ENCODE data around the gene PARP3. TPM values are rescaled to one million over a fixed set of nuclear protein-coding genes. Genes with fewer than 3 reads are reported as not detected.

Gene PARP3
- total and polyA plus RNA-seq, 9 of the 15 experiments (the other 6 are each of a cell fraction or from before 2014, with no cell fraction given), result 0.46 to 6.6 (median 4.5) TPM

DNA sequence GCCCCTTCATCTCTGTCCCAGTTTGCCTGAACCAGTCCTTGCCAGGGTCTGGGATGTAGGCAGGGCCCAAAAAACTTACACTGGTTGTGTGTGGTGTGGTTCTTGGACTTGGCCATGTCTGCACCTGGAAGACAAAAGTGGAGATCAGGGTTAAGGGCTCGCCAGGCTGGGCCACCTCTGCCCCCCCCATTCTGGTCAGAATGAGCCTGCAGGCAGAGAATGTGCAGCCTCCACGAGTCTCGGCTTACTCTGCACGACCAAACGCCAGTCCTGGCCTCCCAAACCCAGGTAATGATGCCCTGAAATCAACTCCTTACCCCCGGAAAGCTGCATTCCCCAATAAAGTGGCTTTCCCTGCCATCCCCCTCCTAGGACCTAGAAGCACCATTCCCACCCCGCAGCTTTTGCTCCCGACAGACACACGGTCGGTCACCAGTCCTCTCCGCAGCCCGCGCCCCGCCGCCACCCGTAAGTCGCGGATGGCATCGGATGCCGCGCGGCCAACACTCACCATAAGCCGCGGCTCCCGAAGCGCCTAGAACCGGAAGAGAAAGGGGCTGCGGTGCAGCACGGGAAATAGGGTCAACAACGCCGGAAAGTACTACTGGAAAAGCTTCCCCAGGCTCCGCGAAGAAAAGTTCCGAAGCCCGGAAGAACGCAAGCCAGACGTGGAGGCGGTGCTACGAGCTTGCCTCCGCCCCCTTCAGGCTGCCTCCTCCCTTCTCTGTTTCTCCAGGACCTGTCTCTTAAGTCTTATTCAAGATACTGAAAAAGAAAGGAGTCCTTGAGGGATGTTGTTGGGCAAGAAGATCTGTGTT is 53.4 kb downstream of the PARP3 start, which contains the start of gene RPL29 (continued):
- TF ChIP-seq, protein P1, sequence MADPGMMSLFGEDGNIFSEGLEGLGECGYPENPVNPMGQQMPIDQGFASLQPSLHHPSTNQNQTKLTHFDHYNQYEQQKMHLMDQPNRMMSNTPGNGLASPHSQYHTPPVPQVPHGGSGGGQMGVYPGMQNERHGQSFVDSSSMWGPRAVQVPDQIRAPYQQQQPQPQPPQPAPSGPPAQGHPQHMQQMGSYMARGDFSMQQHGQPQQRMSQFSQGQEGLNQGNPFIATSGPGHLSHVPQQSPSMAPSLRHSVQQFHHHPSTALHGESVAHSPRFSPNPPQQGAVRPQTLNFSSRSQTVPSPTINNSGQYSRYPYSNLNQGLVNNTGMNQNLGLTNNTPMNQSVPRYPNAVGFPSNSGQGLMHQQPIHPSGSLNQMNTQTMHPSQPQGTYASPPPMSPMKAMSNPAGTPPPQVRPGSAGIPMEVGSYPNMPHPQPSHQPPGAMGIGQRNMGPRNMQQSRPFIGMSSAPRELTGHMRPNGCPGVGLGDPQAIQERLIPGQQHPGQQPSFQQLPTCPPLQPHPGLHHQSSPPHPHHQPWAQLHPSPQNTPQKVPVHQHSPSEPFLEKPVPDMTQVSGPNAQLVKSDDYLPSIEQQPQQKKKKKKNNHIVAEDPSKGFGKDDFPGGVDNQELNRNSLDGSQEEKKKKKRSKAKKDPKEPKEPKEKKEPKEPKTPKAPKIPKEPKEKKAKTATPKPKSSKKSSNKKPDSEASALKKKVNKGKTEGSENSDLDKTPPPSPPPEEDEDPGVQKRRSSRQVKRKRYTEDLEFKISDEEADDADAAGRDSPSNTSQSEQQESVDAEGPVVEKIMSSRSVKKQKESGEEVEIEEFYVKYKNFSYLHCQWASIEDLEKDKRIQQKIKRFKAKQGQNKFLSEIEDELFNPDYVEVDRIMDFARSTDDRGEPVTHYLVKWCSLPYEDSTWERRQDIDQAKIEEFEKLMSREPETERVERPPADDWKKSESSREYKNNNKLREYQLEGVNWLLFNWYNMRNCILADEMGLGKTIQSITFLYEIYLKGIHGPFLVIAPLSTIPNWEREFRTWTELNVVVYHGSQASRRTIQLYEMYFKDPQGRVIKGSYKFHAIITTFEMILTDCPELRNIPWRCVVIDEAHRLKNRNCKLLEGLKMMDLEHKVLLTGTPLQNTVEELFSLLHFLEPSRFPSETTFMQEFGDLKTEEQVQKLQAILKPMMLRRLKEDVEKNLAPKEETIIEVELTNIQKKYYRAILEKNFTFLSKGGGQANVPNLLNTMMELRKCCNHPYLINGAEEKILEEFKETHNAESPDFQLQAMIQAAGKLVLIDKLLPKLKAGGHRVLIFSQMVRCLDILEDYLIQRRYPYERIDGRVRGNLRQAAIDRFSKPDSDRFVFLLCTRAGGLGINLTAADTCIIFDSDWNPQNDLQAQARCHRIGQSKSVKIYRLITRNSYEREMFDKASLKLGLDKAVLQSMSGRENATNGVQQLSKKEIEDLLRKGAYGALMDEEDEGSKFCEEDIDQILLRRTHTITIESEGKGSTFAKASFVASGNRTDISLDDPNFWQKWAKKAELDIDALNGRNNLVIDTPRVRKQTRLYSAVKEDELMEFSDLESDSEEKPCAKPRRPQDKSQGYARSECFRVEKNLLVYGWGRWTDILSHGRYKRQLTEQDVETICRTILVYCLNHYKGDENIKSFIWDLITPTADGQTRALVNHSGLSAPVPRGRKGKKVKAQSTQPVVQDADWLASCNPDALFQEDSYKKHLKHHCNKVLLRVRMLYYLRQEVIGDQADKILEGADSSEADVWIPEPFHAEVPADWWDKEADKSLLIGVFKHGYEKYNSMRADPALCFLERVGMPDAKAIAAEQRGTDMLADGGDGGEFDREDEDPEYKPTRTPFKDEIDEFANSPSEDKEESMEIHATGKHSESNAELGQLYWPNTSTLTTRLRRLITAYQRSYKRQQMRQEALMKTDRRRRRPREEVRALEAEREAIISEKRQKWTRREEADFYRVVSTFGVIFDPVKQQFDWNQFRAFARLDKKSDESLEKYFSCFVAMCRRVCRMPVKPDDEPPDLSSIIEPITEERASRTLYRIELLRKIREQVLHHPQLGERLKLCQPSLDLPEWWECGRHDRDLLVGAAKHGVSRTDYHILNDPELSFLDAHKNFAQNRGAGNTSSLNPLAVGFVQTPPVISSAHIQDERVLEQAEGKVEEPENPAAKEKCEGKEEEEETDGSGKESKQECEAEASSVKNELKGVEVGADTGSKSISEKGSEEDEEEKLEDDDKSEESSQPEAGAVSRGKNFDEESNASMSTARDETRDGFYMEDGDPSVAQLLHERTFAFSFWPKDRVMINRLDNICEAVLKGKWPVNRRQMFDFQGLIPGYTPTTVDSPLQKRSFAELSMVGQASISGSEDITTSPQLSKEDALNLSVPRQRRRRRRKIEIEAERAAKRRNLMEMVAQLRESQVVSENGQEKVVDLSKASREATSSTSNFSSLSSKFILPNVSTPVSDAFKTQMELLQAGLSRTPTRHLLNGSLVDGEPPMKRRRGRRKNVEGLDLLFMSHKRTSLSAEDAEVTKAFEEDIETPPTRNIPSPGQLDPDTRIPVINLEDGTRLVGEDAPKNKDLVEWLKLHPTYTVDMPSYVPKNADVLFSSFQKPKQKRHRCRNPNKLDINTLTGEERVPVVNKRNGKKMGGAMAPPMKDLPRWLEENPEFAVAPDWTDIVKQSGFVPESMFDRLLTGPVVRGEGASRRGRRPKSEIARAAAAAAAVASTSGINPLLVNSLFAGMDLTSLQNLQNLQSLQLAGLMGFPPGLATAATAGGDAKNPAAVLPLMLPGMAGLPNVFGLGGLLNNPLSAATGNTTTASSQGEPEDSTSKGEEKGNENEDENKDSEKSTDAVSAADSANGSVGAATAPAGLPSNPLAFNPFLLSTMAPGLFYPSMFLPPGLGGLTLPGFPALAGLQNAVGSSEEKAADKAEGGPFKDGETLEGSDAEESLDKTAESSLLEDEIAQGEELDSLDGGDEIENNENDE (IDR thresholded peaks at IDR 0.05; ENCODE audit: low read depth, low read length), result no peak
- TF ChIP-seq SRSF1 (IDR thresholded peaks at IDR 0.05; ENCODE audit: low read depth, low read length) (no peak), ZFPM2 (CRISPR knock-in tag; IDR thresholded peaks at IDR 0.05) (no peak), MAFG (tag; conservative IDR thresholded peaks at IDR 0.05) (no peak), TGIF2 (CRISPR knock-in tag; IDR thresholded peaks at IDR 0.05) (no peak), ZNF431 (CRISPR knock-in tag; IDR thresholded peaks at IDR 0.05) (0 out of 2 replicates have a peak, but pooled peaks have one; percentile 22), POLR2AphosphoS2 (IDR thresholded peaks at IDR 0.05; ENCODE audit: low read length) (no peak), FIP1L1 (IDR thresholded peaks at IDR 0.05; ENCODE audit: low read depth, low read length, poor library complexity, severe bottlenecking) (no peak), ZNF316 (IDR thresholded peaks at IDR 0.05) (no peak), GATA2 (CRISPR knock-in tag; IDR thresholded peaks at IDR 0.05) (no peak), ZNF785 (CRISPR knock-in tag; IDR thresholded peaks at IDR 0.05) (no peak), BHLHE40 (IDR thresholded peaks at IDR 0.05; ENCODE audit: low read length) (peak; percentile 49; the same call in 1 of the 2 replicates), NRF1 (conservative IDR thresholded peaks at IDR 0.05 in 1 of 2, IDR thresholded peaks at IDR 0.05 in 1 of 2) (0 out of 4 replicates have a peak, but pooled peaks of 1 of the 2 experiments have one; percentile 15), ATF7 (IDR thresholded peaks at IDR 0.05) (peak; percentile 71), POLR3G (IDR thresholded peaks at IDR 0.05; ENCODE audit: extremely low read depth, insufficient read length, insufficient replicate concordance) (no peak)
- TF ChIP-seq, protein P2, sequence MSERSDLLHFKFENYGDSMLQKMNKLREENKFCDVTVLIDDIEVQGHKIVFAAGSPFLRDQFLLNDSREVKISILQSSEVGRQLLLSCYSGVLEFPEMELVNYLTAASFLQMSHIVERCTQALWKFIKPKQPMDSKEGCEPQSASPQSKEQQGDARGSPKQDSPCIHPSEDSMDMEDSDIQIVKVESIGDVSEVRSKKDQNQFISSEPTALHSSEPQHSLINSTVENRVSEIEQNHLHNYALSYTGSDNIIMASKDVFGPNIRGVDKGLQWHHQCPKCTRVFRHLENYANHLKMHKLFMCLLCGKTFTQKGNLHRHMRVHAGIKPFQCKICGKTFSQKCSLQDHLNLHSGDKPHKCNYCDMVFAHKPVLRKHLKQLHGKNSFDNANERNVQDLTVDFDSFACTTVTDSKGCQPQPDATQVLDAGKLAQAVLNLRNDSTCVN (CRISPR knock-in tag; IDR thresholded peaks at IDR 0.05), result peak; percentile 51; the same call in 1 of the 2 replicates
